H9 (cell line): ENCODE measurements around the gene CADPS2. TPM values are rescaled to one million over a fixed set of nuclear protein-coding genes. Genes with fewer than 3 reads are reported as not detected.

Source experiments
- DNase-seq: peaks from one replicate; pipeline ENCODE4 v3.0.0-alpha.2; 2017
- H2AFZ ChIP-seq: one replicate; pipeline ENCODE4 v1.6.1; 2013; ENCODE audit warnings: mild to moderate bottlenecking, low read length, control low read depth, moderate library complexity
- H2AK5ac ChIP-seq: 2 replicates; pipeline ENCODE4 v1.6.1; 2013; ENCODE audit warnings: low read length, control low read depth, mixed read lengths; ENCODE audit not compliant: insufficient read length
- H2BK120ac ChIP-seq: one replicate; pipeline ENCODE4 v1.6.1; 2013; ENCODE audit warnings: low read depth, mild to moderate bottlenecking, low read length, control low read depth, inconsistent platforms; ENCODE audit not compliant: poor library complexity, severe bottlenecking
- H2BK12ac ChIP-seq: 2 replicates; pipeline ENCODE4 v1.6.1; 2013; ENCODE audit warnings: low read length, control low read depth, mixed read lengths, low read depth; ENCODE audit not compliant: insufficient read length
- H2BK15ac ChIP-seq: 2 replicates; pipeline ENCODE4 v1.6.1; 2013; ENCODE audit warnings: low read depth, low read length, control low read depth
- H2BK20ac ChIP-seq: one replicate; pipeline ENCODE4 v1.6.1; 2013; ENCODE audit warnings: low read depth, mild to moderate bottlenecking, low read length, control low read depth, inconsistent platforms; ENCODE audit not compliant: poor library complexity, severe bottlenecking
- H2BK5ac ChIP-seq: 2 replicates; pipeline ENCODE4 v1.6.1; 2013; ENCODE audit warnings: low read length, control low read depth, mixed read lengths; ENCODE audit not compliant: insufficient read length
- H3K14ac ChIP-seq: 2 replicates; pipeline ENCODE4 v1.6.1; 2013; ENCODE audit warnings: low read length, control low read depth; ENCODE audit not compliant: insufficient read depth
- H3K18ac ChIP-seq: 2 replicates; pipeline ENCODE4 v1.6.1; 2013; ENCODE audit warnings: low read depth, mild to moderate bottlenecking, mixed read lengths, low read length, control low read depth; ENCODE audit not compliant: insufficient read length
- H3K23ac ChIP-seq: 2 replicates; pipeline ENCODE4 v1.6.1; 2013; ENCODE audit warnings: low read length, control low read depth, mixed read lengths, low read depth; ENCODE audit not compliant: insufficient read length
- H3K23me2 ChIP-seq: 2 replicates; pipeline ENCODE4 v1.6.1; 2013; ENCODE audit warnings: low read depth, mild to moderate bottlenecking, mixed read lengths, low read length, control low read depth; ENCODE audit not compliant: insufficient read length, poor library complexity, severe bottlenecking
- H3K27ac ChIP-seq: 2 replicates; pipeline ENCODE4 v1.5.1; 2013; ENCODE audit warnings: low read length, control low read depth, mixed read lengths, low read depth; ENCODE audit not compliant: insufficient read length
- H3K27me3 ChIP-seq: 2 replicates; pipeline ENCODE4 v1.6.1; 2013; ENCODE audit warnings: low read length, control low read depth, inconsistent platforms; ENCODE audit not compliant: insufficient read depth
- H3K4ac ChIP-seq: 2 replicates; pipeline ENCODE4 v1.6.1; 2013; ENCODE audit warnings: low read depth, mild to moderate bottlenecking, control low read depth, inconsistent platforms, low read length, moderate library complexity
- H3K4me1 ChIP-seq: 2 replicates; pipeline ENCODE4 v1.6.1; 2013; ENCODE audit warnings: low read length, control low read depth, inconsistent platforms; ENCODE audit not compliant: insufficient read depth
- H3K4me2 ChIP-seq: 2 replicates; pipeline ENCODE4 v1.6.1; 2013; ENCODE audit warnings: low read length, control low read depth, mixed read lengths; ENCODE audit not compliant: insufficient read length, insufficient read depth
- H3K56ac ChIP-seq: 2 replicates; pipeline ENCODE4 v1.6.1; 2013; ENCODE audit warnings: low read depth, mild to moderate bottlenecking, mixed read lengths, low read length, control low read depth; ENCODE audit not compliant: insufficient read length
- H3K79me1 ChIP-seq: 2 replicates; pipeline ENCODE4 v1.6.1; 2013; ENCODE audit warnings: low read depth, mild to moderate bottlenecking, moderate library complexity, low read length, control low read depth, inconsistent platforms; ENCODE audit not compliant: insufficient read depth, poor library complexity, severe bottlenecking
- H3K79me2 ChIP-seq: 2 replicates; pipeline ENCODE4 v1.6.1; 2013; ENCODE audit warnings: low read length, control low read depth, inconsistent platforms; ENCODE audit not compliant: insufficient read depth
- H3K9ac ChIP-seq: 2 replicates; pipeline ENCODE4 v1.6.1; 2013; ENCODE audit warnings: low read length, control low read depth, mixed read lengths; ENCODE audit not compliant: insufficient read length; ENCODE audit errors: extremely low read depth
- H3K9me3 ChIP-seq: one replicate; pipeline ENCODE4 v1.6.1; 2013; ENCODE audit warnings: low read depth, low read length, inconsistent platforms; ENCODE audit not compliant: control insufficient read depth
- H3T11ph ChIP-seq: one replicate; pipeline ENCODE4 v1.6.1; 2013; ENCODE audit warnings: mild to moderate bottlenecking, low read length, control low read depth, inconsistent platforms
- H4K20me1 ChIP-seq: one replicate; pipeline ENCODE4 v1.6.1; 2013; ENCODE audit not compliant: control insufficient read depth, insufficient read length, insufficient read depth
- H4K5ac ChIP-seq: 2 replicates; pipeline ENCODE4 v1.6.1; 2013; ENCODE audit warnings: low read depth, mild to moderate bottlenecking, mixed read lengths, low read length, control low read depth; ENCODE audit not compliant: insufficient read length
- H4K8ac ChIP-seq: replicated peaks from 2 replicates; pipeline ENCODE4 v1.6.1; 2013; ENCODE audit warnings: low read length, control low read depth, mixed read lengths, low read depth; ENCODE audit not compliant: insufficient read length
- H4K91ac ChIP-seq: 2 replicates; pipeline ENCODE4 v1.6.1; 2013; ENCODE audit warnings: low read depth, mild to moderate bottlenecking, moderate library complexity, mixed read lengths, low read length, control low read depth; ENCODE audit not compliant: insufficient read length
- H3K27ac Mint-ChIP-seq, 3 experiments: 2 replicates in 2 of 3; 3 replicates in 1 of 3; pipeline ENCODE4 v1.8.0; 2020 to 2021; ENCODE audit warnings: mixed read lengths in 3 of 3, mild to moderate bottlenecking in 1 of 3, moderate library complexity in 1 of 3
- H3K27me3 Mint-ChIP-seq: 2 replicates; pipeline ENCODE4 v1.8.0; 2021; ENCODE audit warnings: low read depth, mild to moderate bottlenecking, moderate library complexity, mixed read lengths
- H3K36me3 Mint-ChIP-seq, 3 experiments: 2 replicates in 2 of 3; 3 replicates in 1 of 3; pipeline ENCODE4 v1.8.0; 2020 to 2021; ENCODE audit warnings: low read depth in 3 of 3, mixed read lengths in 3 of 3; ENCODE audit not compliant: insufficient read depth in 1 of 3
- H3K4me1 Mint-ChIP-seq, 2 experiments: 2 replicates each; pipeline ENCODE4 v1.8.0; 2020; ENCODE audit warnings: mixed read lengths in 2 of 2
- H3K4me3 Mint-ChIP-seq, 2 experiments: 2 replicates in 1 of 2; 3 replicates in 1 of 2; pipeline ENCODE4 v1.8.0; 2020 to 2021; ENCODE audit warnings: mild to moderate bottlenecking in 2 of 2, mixed read lengths in 2 of 2, moderate library complexity in 1 of 2
- H3K9me3 Mint-ChIP-seq, 2 experiments: 2 replicates in 1 of 2; 3 replicates in 1 of 2; pipeline ENCODE4 v1.8.0; 2020; ENCODE audit warnings: mild to moderate bottlenecking in 2 of 2, mixed read lengths in 2 of 2, moderate library complexity in 1 of 2
- CTCF ChIP-seq: fragments of 200-600 bp; sonication (generic); conservative IDR thresholded peaks from 3 replicates; pipeline ENCODE4 v1.8.0; 2021; ENCODE audit warnings: antibody characterized with exemption, mild to moderate bottlenecking
- WGBS: extraction: QIAGEN DNeasy Blood & Tissue Kit; methylation state at CpG from one replicate; pipeline ENCODE4 v1.1.7; 2013; ENCODE audit warnings: missing lambda C conversion rate, low lambda C conversion rate, mixed read lengths; ENCODE audit not compliant: insufficient read length; ENCODE audit errors: extremely low coverage; 5-methylcytosine and 5-hydroxymethylcytosine counted together
- total RNA-seq: library from RNA; stranded (reverse); gene quantifications from 2 replicates; pipeline ENCODE4 v1.2.1, GENCODE V29; 2021

CADPS2 gene
- total RNA-seq, 1 experiment from 2014 or later: 7.1 TPM

- H4K5ac ChIP-seq: no peak overlapping the region
- H3K23me2 ChIP-seq: no peaks in the 10 kb centered on the region
- H2BK12ac ChIP-seq: no peak overlapping the region
- no peaks in the 10 kb centered on the region for H3K79me1 ChIP-seq
- no peak overlapping the region for H3K4me2 ChIP-seq
- H3K4me1 ChIP-seq: peaks cover 2% of the 10 kb centered on the region; the same call in 1 of the 2 replicates
- H2BK20ac ChIP-seq: no peak overlapping the region
- no peak overlapping the region for H4K91ac ChIP-seq
- no peak overlapping the region for H3K4me3 Mint-ChIP-seq
- no peak overlapping the region for H2AFZ ChIP-seq
- H3K23ac ChIP-seq: no peak overlapping the region
- no peak overlapping the region for H3K14ac ChIP-seq
- WGBS: no CpG with 5 or more reads among the region's 6 CpGs
- no peaks in the 10 kb centered on the region for H4K20me1 ChIP-seq
- no peaks in the 10 kb centered on the region for H3K9me3 Mint-ChIP-seq
- H2AK5ac ChIP-seq: no peak overlapping the region
- no peak overlapping the region for H2BK5ac ChIP-seq
- H3K36me3 Mint-ChIP-seq: no peaks in the 10 kb centered on the region; a peak in 1 of 7 replicates
- no peak overlapping the region for H3K18ac ChIP-seq
- H3K27ac Mint-ChIP-seq: no peak overlapping the region
- H3K4me1 Mint-ChIP-seq: peaks cover 32 to 41% of the 10 kb centered on the region in 2 experiments
- H2BK15ac ChIP-seq: no peak overlapping the region
- no peaks in the 10 kb centered on the region for H3K9me3 ChIP-seq
- H3K9ac ChIP-seq: no peak overlapping the region
- no peak overlapping the region for H3K56ac ChIP-seq
- H3K27ac ChIP-seq: no peak overlapping the region
- DNase-seq: no peak
- H2BK120ac ChIP-seq: no peak overlapping the region
- H3K27me3 ChIP-seq: no peaks in the 10 kb centered on the region
- no peaks in the 10 kb centered on the region for H3K79me2 ChIP-seq
- H3T11ph ChIP-seq: no peak overlapping the region
- no peak for TF ChIP-seq CTCF
- no peaks in the 10 kb centered on the region for H3K27me3 Mint-ChIP-seq
- H4K8ac ChIP-seq: no peak overlapping the region
- no peak overlapping the region for H3K4ac ChIP-seq
Observed at GRCh38 chr7:122412441-122412840, 473.8 kb downstream of the CADPS2 start.
